Measurements from ENCODE around the gene CDKN2AIP. TPM values are rescaled to one million over a fixed set of nuclear protein-coding genes. Genes with fewer than 3 reads are reported as not detected.

The CDKN2AIP gene
- total RNA-seq, 1 experiment from 2014 or later, result 6.4 TPM

DNA sequence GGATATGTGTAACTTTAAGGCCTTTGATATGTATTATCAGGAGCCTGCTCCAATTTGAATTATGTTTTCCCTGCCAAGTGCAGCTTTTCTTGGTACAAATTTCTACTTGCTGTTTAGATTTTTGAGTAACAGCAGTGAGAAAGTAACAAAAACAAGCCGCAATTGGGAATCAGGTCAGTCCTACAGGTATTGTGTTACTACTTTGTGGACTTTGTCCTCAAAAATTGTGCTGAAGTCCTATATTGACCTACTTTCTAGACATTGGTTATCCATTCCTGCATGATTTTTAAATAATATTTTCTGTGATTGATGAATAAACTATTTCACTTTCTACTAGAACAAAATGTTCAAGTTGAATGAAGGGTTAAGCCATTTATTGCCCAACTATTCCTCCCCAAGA, 5.7 kb downstream of the CDKN2AIP start:
- H3K4me1 ChIP-seq (ENCODE audit: control insufficient read depth in 1 of 2, insufficient read depth in 2 of 2, low read length in 2 of 2), result no peaks in the 10 kb centered on the region; a peak in 1 of 4 replicates
- no TSS peak for BruUV-seq (replicated peaks)
- H3K9ac ChIP-seq (ENCODE audit: low read length), result no peak overlapping the region
- no peak overlapping the region for H3K4me3 ChIP-seq (replicated peaks in 1 of 2; ENCODE audit: low read depth in 1 of 2, low read length in 2 of 2)
- peaks cover 11 to 12% of the 10 kb centered on the region in 2 experiments; a peak in 3 of 4 replicates for H3K36me3 ChIP-seq (ENCODE audit: control insufficient read depth in 1 of 2, insufficient read depth in 2 of 2, low read length in 2 of 2)
- no peaks in the 10 kb centered on the region for H3K27me3 ChIP-seq (ENCODE audit: insufficient read depth, low read length)
- H2AFZ ChIP-seq (ENCODE audit: low read depth, low read length, poor library complexity, severe bottlenecking), result no peak overlapping the region
- no peak for TF ChIP-seq EZH2phosphoT487 (IDR thresholded peaks at IDR 0.05; ENCODE audit: borderline replicate concordance)
- H3K9me3 ChIP-seq (ENCODE audit: control insufficient read depth in 1 of 2, insufficient read depth in 1 of 2, low read depth in 1 of 2, low read length in 2 of 2), result no peaks in the 10 kb centered on the region
- no peak overlapping the region for H3K4me2 ChIP-seq (ENCODE audit: low read length)
- H3K27ac ChIP-seq (ENCODE audit: low read depth, low read length), result no peak overlapping the region
- DNase-seq (ENCODE audit: low read depth, low spot score) (no peak), ATAC-seq (no peak)
- H4K20me1 ChIP-seq (ENCODE audit: insufficient read depth), result no peaks in the 10 kb centered on the region
- H3K79me2 ChIP-seq (ENCODE audit: insufficient read depth, low read length), result peaks cover 24% of the 10 kb centered on the region
- RAD21 ChIA-PET (ENCODE audit: low non-redundant PET in 1 of 2, low total read pairs in 2 of 2, uncharacterized antibody in 2 of 2, unreplicated experiment in 2 of 2), result no interaction called here
- H3K9me2 ChIP-seq (ENCODE audit: insufficient read depth), result no peaks in the 10 kb centered on the region
- intact Hi-C loops (cut with micrococcal nuclease), result no loop called here
- CTCF ChIA-PET, result no interaction called here
- POLR2A ChIA-PET, result no interaction called here

DNA sequence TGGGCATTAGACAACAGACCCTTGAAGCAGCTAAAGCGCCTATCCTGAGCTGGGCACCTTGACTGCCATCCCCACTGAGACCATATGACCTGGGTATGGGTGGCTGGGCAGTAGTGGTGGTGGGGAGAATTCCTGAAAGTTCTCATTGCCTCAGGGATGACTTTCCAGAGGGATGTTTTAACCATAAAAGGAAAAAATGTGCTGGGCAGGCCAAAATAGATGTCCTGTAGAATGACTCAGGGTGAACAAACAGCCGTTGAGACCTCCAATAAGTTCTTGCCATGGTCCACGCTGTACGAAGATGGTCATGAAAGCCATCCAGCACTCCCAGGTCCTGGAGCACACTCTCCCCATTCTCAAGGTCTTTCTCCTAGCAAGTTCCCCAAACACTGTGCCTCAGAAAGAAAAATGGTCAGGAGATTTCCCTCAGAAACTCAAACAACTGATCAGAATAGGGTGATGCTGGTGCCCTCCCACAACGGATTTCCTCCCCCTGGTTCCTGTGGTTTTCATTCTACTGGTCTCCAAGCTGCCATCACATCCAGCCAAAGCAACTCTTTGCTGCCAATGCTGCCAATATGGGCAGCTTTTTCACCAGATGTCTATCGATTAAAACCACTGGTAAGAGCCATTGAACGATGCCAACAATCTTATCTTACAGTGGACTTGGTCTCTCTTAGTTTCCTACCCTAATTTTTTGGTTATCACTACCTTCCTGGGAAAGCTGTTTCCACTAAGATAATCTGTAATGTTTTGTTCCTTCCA, 11.2 kb downstream of the CDKN2AIP start:
- H4K20me1 ChIP-seq (ENCODE audit: insufficient read depth), result no peaks in the 10 kb centered on the region
- ATAC-seq (no peak), DNase-seq (ENCODE audit: low read depth, low spot score) (no peak)
- RAD21 ChIA-PET (ENCODE audit: low non-redundant PET in 1 of 2, low total read pairs in 2 of 2, uncharacterized antibody in 2 of 2, unreplicated experiment in 2 of 2), result no interaction called here
- H3K79me2 ChIP-seq (ENCODE audit: insufficient read depth, low read length), result no peaks in the 10 kb centered on the region
- no peak overlapping the region for H3K27ac ChIP-seq (ENCODE audit: low read depth, low read length)
- intact Hi-C loops (cut with micrococcal nuclease), result no loop called here
- TF ChIP-seq SRF (IDR thresholded peaks at IDR 0.05; ENCODE audit: low read depth) (no peak), YY1 (IDR thresholded peaks at IDR 0.05; ENCODE audit: extremely low read depth, insufficient replicate concordance, low read depth, low read length) (no peak), EGR1 (IDR thresholded peaks at IDR 0.05; ENCODE audit: low read depth) (no peak), CEBPB (IDR thresholded peaks at IDR 0.05; ENCODE audit: low read depth) (no peak), EZH2phosphoT487 (IDR thresholded peaks at IDR 0.05; ENCODE audit: borderline replicate concordance) (no peak), ZNF274 (IDR thresholded peaks at IDR 0.05; ENCODE audit: low read depth, low read length) (no peak), POLR2A (IDR thresholded peaks at IDR 0.05; ENCODE audit: borderline replicate concordance, extremely low read depth, insufficient read depth, insufficient read length) (no peak), CBX3 (IDR thresholded peaks at IDR 0.05; ENCODE audit: low read depth) (no peak), TCF7L2 (IDR thresholded peaks at IDR 0.05; ENCODE audit: borderline replicate concordance, extremely low read depth, insufficient read depth, insufficient read length) (no peak), SIN3A (IDR thresholded peaks at IDR 0.05; ENCODE audit: low read depth) (no peak)
- TF ChIP-seq, protein P1, sequence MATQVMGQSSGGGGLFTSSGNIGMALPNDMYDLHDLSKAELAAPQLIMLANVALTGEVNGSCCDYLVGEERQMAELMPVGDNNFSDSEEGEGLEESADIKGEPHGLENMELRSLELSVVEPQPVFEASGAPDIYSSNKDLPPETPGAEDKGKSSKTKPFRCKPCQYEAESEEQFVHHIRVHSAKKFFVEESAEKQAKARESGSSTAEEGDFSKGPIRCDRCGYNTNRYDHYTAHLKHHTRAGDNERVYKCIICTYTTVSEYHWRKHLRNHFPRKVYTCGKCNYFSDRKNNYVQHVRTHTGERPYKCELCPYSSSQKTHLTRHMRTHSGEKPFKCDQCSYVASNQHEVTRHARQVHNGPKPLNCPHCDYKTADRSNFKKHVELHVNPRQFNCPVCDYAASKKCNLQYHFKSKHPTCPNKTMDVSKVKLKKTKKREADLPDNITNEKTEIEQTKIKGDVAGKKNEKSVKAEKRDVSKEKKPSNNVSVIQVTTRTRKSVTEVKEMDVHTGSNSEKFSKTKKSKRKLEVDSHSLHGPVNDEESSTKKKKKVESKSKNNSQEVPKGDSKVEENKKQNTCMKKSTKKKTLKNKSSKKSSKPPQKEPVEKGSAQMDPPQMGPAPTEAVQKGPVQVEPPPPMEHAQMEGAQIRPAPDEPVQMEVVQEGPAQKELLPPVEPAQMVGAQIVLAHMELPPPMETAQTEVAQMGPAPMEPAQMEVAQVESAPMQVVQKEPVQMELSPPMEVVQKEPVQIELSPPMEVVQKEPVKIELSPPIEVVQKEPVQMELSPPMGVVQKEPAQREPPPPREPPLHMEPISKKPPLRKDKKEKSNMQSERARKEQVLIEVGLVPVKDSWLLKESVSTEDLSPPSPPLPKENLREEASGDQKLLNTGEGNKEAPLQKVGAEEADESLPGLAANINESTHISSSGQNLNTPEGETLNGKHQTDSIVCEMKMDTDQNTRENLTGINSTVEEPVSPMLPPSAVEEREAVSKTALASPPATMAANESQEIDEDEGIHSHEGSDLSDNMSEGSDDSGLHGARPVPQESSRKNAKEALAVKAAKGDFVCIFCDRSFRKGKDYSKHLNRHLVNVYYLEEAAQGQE (IDR thresholded peaks at IDR 0.05; ENCODE audit: low read depth), result no peak
- TF ChIP-seq, protein P2, sequence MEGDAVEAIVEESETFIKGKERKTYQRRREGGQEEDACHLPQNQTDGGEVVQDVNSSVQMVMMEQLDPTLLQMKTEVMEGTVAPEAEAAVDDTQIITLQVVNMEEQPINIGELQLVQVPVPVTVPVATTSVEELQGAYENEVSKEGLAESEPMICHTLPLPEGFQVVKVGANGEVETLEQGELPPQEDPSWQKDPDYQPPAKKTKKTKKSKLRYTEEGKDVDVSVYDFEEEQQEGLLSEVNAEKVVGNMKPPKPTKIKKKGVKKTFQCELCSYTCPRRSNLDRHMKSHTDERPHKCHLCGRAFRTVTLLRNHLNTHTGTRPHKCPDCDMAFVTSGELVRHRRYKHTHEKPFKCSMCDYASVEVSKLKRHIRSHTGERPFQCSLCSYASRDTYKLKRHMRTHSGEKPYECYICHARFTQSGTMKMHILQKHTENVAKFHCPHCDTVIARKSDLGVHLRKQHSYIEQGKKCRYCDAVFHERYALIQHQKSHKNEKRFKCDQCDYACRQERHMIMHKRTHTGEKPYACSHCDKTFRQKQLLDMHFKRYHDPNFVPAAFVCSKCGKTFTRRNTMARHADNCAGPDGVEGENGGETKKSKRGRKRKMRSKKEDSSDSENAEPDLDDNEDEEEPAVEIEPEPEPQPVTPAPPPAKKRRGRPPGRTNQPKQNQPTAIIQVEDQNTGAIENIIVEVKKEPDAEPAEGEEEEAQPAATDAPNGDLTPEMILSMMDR (IDR thresholded peaks at IDR 0.05 in 2 of 3, conservative IDR thresholded peaks at IDR 0.05 in 1 of 3; ENCODE audit: borderline replicate concordance in 1 of 3, insufficient read depth in 1 of 3, low read depth in 2 of 3, low read length in 2 of 3), result no peak
- TF ChIP-seq, protein P3, sequence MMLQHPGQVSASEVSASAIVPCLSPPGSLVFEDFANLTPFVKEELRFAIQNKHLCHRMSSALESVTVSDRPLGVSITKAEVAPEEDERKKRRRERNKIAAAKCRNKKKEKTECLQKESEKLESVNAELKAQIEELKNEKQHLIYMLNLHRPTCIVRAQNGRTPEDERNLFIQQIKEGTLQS (IDR thresholded peaks at IDR 0.05), result no peak
- no peaks in the 10 kb centered on the region for H3K36me3 ChIP-seq (ENCODE audit: control insufficient read depth in 1 of 2, insufficient read depth in 2 of 2, low read length in 2 of 2)
- H2AFZ ChIP-seq (ENCODE audit: low read depth, low read length, poor library complexity, severe bottlenecking), result no peak overlapping the region
- H3K9me3 ChIP-seq (ENCODE audit: control insufficient read depth in 1 of 2, insufficient read depth in 1 of 2, low read depth in 1 of 2, low read length in 2 of 2), result no peaks in the 10 kb centered on the region
- H3K27me3 ChIP-seq (ENCODE audit: insufficient read depth, low read length), result no peaks in the 10 kb centered on the region
- H3K9ac ChIP-seq (ENCODE audit: low read length), result no peak overlapping the region
- BruUV-seq (replicated peaks), result no TSS peak
- no peak overlapping the region for H3K4me2 ChIP-seq (ENCODE audit: low read length)
- no peaks in the 10 kb centered on the region for H3K9me2 ChIP-seq (ENCODE audit: insufficient read depth)
- CTCF ChIA-PET, result no interaction called here
- POLR2A ChIA-PET, result no interaction called here
- no peaks in the 10 kb centered on the region for H3K4me1 ChIP-seq (ENCODE audit: control insufficient read depth in 1 of 2, insufficient read depth in 2 of 2, low read length in 2 of 2)
- no peak overlapping the region for H3K4me3 ChIP-seq (replicated peaks in 1 of 2; ENCODE audit: low read depth in 1 of 2, low read length in 2 of 2)
